Superior temporal gyrus (tissue), 1 donor: ENCODE results near the gene STK17B.

Experiments
- DNase-seq: peaks from one replicate; pipeline ENCODE4 v3.0.0-alpha.2; 2016; ENCODE audit errors: extremely low spot score

Gene STK17B

DNA sequence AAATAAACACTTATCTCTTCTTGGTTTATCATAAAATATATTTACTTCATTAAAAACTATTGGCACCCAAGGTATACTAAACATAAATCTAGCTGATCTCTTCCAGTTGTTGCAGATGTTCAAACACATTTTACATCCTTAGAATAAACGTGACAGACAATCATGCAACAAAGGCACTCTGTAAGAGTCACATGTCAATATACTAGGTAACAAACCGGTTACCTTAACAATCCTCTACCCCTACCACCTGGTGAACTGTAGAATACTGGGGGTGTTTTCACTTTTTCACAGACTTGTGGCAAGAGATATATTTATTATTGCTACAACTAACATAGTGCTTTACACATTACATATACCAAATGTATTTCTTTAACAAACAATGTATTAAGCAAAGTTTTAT, 15.8 kb downstream of the STK17B start:
- no peak for DNase-seq

DNA sequence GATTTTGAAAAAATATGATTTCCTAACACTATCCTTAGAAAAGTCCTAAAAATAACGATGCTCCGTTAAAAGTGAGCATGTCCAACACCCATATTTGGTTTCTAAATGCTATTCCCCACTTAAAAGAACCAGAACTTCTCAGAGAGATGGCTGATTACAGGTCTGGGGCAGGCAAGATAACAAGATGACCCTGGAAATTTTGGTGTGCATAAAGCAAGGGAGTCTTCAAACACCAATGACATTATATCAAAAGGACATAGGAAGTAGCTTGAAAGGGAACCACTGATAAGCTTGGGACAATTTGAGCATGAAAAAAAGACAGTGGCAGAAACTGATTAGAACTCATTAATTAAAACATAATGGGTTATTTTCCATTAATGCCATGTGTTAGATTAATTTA, 17.9 kb downstream of the STK17B start:
- no peak for DNase-seq

DNA sequence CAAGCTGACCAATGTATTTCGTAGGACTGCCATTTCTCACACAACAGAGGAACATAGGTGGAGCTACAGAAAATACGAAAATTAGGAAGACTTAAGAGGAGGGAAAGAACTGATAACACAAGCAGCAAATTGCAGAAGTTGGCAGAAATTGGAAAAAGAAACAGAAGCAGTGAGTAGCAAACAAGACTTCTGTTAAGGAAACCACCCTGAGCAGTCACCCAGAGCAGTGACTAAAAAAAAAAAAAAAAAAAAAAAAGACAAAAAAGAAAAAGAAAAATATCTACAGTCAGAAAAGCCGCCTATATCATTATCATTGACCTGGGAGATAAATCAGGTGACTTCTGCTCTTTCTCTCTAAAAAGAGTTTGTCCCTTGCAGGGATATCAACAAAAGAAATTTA, 21.4 kb downstream of the STK17B start:
- no peak for DNase-seq

DNA sequence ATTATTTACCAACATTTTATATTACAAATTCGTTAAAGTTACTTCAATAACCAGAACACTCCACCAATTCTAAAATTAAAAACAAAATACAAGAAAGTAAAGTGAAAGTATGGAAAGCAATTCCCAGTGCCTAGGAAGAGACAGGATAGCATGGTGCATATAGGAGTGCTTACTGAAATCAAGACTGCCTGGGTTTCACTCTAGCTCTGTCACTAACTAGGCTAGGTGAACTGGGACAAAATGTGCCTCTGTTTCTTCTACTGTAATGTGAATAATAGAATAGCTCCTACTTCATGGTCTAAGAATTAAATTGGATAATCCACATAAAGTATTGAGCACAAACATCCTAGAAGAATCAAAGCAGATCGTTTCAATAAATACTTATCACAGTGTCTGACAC, 22.6 kb downstream of the STK17B start:
- DNase-seq, result no peak

DNA sequence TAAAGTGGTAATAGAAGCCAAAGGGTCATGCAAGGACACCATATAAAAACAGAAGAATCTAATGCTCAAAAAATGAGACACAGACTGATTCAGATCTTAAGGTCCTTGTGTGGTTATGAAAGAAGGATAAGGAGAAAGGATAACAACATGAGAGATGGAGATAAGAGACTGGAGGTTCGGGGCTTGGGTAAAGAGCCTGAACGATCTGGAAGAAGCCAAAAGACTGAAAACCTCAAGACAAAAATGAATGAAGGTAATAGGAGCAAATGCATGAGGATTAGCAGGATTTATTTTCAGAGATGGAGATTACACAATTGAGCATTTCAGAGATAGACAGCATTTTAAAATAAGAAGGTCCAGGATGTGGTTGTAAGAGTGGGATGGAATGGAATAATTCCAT, 26.1 kb downstream of the STK17B start:
- DNase-seq, result no peak

DNA sequence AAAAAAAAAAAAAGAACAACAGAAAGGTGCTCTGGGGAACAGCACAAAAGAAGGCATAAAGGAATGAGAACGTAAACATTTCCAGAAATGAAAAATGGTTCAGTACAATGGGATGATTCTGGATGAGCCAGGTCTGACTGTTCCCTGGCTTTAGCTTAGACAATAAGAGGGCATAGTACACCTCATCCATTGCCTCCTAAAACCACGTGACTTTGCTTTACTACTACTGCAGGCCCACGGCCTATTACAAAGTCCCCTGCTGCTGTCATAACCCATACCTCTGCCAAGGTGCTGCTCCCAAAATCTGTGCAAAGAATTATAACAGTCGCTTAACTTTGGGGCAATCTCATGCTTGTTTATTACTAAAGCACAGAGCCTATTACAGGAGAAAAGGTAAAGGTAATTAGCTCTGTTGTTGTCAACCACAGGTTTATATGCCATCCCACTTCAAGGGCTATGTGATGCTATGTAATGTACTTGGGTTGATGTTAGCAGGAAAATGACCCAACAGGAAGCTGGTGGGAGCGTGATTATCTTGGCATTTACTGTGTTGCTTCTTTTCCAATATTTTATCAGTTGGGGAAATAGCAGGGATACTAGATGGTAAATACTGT, 26.8 kb downstream of the STK17B start:
- DNase-seq, result no peak

DNA sequence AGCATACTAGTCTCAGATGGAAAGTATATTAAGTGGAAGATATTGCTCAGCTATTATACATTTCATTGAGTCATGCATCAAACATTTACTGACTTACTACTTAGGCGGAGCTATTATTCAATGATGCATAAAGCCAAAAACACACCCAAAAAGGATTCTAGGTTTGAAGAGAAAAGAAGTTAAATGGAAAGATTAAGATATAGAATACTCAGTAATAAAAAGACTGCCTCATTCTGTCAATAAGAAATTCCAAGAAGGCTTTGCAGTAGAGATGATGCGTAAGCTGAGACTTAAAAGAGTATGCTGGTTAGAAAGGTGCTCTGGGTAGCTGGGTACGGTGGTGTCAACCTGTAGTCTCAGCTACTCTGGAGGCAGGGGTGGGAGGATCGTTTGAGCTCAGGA, 27.6 kb downstream of the STK17B start:
- no peak for DNase-seq

DNA sequence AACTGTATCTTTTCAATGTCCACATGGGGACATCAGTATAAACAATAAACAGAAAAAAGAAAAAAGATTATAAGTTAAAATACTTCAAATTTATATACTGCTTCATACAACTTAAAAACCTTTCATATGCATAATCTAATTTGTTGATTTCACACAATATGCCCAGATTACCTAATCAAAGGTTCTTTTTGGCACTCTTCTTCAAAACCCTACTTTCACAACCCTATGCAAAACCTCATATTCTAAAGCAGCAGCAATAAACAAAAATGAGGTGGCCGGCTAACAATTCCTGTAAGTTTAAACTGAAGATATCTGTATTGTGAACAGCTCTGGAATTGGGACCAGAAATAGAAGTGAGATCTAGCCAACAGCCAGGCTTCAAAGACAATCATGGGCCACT, 28.6 kb downstream of the STK17B start:
- DNase-seq, result no peak

DNA sequence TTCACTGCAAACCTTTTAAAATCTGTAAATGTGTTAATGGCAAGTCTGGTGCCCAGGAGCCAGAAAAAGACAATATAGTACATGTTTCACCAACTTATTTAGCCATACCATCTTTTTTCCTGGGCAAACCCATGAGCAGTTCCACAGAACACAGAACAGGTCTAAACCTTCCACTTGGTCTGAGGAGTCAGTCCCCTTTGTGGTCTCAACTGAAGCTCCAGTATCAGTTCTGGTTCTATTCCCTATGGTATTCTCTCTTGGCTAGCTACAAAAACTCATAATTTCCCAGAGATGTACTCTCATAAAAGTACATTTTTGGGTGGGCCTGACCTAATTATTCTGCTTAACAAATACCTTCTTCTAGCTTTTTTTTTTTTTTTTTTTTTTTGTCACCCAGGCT, 31.2 kb downstream of the STK17B start:
- no peak for DNase-seq

DNA sequence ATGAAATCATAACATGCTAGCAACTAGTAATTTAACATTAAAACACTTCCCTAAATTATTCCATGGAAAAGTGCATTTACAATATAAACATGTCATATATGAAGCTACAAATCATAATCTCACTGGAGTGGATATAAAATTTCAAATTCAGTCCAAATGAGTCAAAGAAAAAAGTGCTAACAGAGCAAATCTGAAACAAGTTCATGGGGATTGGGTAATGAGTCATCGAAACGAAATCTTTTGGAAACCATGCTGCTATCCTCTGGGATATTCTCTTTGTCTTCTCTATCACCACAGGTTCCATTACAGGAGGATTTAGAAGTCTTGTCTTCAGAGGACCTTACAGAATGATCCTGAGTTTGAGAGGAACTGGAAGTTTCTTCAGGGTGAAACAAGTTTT, 34.1 kb downstream of the STK17B start:
- DNase-seq, result no peak

DNA sequence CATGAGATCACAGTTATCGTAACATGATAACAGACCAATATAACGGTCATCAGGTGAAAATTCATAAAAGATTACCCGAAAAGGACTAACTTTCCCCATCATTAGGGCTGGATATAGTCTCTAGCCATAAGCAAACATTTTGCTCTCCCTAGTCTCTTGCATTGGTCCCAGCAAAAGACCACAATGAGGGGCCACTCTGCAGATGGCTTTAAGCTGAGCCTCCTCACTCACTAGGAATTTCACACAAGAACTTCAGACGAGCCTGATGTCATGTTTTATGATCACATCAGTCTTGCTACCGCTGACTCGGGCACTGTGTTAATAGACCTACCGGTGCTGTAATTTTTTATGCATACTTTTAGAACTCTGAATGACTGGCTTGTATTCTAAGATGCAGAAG, 35.2 kb downstream of the STK17B start:
- DNase-seq, result no peak

DNA sequence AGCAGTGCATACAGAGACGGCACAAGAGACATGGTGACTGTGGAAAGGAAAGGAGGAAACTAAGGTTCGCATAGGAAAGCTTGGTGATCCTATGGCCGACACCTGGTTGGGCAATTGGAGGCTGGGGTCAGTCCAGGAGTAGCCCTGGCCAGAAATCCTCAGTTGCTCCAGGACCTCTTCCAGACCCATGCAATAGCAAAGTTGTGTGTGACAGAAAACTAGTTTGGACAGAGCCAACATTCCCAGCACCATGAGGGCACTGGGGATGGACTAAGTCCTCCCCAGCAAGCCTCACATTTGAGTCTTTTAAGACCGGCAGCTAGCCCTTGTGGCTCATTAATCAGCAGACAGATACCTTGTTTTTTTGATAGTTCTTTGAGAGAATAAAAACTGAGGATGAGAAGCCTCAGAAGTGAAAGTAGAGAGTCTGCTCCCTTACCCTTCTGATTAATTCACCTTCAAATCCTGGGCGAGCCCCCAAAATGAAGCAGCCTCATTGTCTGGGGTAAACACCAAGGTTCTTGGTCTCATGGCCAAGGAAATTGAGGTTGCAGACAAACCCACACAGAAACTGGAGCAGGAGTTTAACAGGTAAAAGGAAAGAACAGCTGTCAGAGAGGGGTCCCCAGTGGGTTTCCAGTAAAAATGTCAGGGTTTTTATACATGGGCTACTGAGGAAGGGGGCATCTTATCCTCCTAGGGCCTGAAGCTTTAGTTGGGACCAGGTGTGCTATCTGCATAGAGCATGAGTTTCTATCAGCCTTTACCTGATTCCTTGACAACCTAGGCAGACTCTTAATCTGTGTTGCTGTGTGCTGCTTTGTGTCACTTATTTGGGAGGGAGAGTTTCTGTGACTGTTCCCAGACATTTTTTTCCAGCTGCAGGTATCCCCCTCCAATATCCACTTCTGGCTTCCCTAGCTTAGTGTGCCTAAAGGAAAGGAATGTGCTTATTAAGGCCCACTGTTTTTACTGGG, 39.1 kb downstream of the STK17B start:
- DNase-seq, result no peak

DNA sequence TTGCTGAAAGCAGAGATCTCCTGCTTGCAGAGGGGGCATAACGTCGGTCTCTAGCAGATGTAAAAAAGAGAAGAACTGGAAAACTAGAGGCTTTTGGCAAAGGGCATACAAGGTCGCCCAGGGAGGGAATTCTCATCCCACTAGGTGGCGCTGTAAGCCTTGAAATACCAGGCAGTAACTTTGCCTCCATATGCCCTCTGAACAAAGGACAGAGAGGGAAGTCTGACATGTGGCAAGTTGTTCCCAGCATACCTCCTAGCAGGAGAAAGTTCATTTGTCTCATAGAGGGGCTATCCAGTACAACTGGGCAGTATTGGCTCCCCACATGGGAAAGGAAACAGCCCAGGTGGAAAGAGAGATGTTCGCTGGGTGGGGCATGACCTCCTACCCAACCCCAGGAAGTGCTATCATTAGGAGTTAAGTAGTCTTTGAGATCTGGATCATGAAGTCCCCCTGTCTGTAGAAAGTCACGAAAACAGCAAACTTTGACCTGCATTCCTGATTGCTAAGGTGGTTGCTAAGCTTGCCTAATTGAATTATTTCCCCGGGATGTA, 39.9 kb downstream of the STK17B start:
- no peak for DNase-seq

DNA sequence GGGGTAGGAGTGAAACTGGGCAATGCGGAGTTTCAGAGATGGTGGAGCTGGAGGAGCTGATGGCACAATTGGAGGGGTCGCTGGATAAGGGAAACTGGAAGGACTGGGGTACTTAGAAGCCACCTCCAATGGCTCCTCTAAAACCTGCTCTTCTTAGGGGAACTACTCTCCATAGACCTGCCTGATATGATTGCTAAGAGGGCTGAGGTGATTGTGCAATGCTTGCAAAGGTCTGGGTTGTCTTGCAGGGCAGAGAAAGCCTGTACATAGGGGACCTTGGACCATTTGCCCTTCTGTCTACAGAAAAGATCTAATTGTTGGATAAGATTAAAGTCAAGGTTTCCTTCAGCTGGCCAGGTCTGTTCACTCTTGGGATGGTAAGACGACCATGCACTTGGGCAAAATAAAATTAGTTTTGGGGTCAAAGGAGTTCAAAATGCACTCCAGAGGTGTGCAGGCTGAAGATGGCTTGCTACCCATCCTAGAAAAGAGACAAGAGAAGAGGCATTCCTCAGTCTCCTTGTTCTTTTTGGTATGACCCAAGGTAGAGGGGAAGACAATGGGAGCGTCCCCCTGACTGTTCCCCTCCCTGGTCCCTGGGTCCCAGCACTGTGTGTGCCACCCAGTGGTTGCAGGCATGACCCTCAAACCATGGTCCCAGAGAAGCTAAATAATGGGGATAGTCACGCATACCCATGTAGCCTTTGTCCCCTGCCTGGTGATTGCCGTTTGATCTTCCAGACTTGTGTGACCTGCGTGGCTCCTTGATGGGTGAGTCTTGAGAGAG, 41.1 kb downstream of the STK17B start:
- no peak for DNase-seq

DNA sequence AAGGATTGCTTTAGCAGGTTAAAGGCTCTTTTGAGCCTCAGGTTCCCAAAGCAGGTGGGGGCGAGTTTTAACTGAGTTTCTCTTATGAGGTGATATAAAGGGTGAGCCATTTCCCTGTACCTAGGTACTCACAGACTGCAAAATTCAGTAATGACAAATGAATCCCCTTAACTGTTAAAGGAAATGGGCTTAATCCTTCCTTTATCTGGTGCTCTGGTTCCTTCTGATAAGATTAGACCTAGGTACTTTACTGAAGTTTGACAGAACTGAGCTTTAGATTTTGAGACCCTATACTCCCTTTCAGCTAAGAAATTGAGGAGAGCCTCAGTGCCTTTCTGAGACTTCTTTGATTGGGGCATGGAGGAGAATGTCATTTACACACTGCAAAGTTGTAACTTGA, 42.6 kb downstream of the STK17B start:
- no peak for DNase-seq

DNA sequence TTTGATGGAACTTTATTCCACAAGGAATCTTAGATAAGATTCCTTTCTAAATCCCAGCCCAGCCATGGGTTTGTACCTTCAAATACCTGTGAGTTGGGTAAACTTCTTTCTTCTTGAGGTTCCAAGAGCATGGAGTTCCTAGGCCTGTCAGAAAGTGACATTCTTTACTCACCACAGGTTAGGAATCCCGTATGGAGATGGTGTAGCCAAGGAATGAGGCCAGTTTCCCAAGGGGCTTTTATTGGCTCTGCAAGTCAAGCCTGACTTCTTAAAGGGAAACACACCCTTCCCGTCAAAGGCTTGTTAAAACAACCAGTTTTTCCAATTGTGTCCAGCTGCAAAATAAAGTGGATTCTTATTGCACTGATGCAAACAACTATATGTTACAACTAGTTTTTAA, 45.8 kb downstream of the STK17B start:
- no peak for DNase-seq

DNA sequence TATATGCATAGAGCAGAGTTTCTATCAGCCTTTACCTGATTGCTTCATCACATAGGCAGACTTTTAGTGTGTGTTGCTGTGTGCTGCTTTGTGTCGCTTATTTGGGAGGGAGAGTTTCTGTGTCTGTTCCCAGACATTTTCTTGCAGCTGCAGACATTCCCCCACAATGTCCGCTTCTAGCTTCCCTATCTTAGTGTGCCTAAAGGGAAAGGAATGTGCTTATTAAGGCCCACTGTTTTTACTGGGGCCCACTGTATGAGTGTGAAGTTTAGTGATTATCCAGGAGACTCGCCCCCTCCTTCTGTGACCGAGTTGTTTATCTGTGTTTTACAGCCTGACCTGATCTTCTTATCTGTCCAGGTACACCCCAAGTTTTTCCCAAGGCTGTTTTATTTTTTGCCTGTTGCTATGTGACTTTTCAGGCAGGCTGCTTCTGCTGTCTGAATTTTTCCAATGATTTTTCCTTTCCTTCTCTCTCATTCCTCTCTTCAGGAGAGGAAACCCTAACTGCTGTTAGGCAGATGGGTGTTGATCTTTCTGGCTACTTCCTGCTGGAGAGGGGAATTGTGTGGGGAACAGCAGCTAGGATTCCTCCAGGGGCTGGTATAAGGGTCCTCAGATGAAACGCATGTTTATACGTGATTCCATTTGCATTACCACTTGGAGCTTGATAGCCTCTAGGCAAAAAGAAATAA, 47.6 kb downstream of the STK17B start:
- no peak for DNase-seq

DNA sequence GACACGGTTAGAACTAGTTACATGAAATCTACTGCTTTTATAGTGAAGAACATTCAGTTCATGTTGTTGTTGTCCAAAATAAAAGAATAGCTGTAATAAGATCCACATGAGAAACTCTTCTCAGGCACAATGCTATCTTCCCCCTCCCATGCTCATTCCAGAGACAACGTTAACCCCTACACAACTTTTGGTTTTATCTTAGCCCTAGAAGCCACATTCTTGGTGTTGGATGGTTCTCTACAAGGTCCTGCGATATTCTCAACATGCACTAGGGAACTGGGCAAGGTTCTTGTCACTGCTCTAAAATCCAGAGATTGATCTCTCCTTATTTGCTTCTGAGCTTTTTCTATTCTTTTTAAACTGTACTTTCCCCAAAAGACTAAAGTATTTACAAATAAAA, 51.5 kb downstream of the STK17B start:
- DNase-seq, result no peak

DNA sequence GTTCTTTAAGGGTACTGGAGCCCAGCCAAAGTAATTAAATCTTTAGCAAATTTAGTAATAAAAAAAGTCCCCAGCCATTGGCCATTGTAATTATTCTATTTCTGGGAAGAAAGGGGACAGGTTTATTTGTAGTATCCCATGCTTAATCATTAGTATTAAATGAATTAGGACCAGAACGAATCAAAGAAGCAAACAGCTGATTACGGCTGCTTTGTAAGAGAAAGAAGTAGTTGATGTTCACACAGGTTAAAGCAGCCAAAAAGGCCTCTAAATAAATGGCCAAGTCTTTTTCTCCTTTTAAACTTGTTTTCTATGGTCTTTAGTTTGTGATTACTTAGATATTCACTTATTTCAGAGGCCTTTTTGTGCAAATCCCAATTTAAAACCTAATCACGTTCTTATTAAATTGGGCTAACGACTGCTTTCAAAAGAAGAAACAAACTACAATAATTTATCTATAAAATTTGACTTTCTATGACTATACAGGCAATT, 54.1 kb downstream of the STK17B start:
- DNase-seq, result peak; percentile 43

DNA sequence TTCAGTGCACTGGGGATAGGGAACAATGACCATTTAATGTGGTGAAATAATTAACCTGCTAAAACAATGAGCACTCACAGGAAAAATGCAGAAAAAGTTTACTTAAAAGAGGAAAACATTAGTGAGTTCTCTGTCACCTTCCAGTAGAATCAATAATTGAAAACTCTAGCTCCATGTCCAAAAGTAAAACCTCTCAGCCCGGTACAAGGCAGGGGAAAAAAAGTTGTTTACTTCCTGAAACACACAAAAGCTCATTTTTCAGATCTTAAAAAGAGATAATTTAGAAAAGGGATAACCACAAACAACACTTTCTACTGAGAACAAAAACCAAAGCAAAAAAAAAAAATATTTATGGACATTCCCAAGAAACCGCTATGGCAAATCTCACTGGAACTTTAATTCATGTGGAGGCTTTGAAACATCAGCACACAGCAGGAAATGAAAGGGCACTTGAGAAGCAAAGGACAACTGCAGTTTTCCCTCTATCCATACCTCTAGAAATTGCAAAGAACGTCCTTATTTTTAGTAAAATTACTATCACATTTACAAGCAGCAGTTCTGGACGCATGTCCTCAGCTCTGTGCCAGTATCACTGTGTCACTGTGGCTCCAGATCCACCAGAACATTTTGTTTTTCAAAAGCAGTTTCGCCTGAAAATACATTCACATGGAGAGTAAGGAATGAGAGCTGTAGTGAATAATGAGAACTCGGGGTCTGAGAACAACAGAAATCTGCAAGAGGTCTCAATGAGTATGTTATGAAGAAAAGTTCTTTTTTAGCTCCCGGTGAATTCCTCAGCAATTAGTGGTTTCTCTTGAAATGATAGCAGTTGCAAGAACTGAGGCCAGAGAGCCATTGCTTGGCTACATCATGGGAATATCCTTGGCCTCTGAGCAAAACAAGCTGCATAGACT, 58.1 kb downstream of the STK17B start:
- peak; percentile 76 for DNase-seq
